HL-60/S4 (cell line): ENCODE results near the gene TPSAB1.
"Not testable (repeated sequence)": the region's sequence is repeated elsewhere in the genome, so short reads cannot be mapped to it uniquely, and the experiment has no call there.

Experiments
- in situ Hi-C: fragments of 300-500 bp; cut with MboI; formaldehyde crosslinking; loops from 2 replicates; pipeline ENCODE4 v1.14.3; 2022; ENCODE audit warnings: low sequenced_read_pairs

TPSAB1 gene

DNA sequence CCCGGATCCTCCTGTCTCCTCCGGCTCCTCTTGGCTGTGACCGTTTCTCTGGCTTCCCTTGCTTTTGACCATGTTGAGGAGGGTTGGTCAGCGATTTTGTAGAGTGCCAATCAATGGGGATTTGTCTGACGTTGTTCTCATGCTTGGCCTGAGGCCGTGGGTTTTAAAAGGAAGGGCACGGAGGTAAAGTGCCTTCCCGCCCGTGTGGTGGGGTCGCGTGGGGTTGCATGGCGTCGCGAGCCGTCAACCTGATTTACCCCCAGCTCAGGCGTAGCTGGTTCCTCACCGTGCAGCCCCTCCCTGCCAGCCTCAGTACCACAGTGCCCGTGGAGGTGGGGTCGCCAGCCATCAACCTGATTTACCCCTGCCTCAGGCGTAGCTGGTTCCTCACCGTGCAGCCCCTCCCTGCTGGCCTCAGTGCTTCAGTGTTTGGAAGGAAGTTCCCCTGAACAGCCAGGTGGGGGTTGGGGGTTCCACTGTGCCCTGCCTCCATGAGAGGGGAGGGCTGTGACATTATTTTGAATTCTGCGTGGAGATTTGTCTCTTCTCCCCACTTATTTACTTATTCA lies 5.0 kb downstream of the TPSAB1 start:
- in situ Hi-C loops, result no loop called here

DNA sequence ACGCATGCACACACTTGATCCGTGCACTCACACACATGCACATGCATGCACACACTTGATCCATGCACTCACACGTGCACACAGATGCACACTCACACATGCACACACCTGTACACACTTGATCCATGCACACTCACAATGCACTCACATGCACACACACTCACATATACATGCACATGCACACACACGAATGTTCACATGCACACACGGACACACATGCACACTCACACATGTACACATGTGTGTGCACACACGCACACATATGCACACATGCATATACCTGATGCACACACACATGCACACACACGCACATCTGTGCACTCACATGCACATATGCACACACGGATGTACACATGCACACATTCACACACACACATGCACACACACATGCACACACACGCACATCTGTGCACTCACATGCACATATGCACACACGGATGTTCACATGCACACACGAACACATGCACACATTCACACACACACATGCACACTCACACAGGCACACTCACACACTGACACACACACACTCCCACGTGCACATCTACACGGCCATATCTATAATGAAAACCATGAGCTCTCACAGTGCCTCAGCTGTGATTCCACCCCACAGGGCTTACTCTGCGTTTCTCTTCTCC lies 7.5 kb downstream of the TPSAB1 start:
- in situ Hi-C loops, result not testable (repeated sequence)

DNA sequence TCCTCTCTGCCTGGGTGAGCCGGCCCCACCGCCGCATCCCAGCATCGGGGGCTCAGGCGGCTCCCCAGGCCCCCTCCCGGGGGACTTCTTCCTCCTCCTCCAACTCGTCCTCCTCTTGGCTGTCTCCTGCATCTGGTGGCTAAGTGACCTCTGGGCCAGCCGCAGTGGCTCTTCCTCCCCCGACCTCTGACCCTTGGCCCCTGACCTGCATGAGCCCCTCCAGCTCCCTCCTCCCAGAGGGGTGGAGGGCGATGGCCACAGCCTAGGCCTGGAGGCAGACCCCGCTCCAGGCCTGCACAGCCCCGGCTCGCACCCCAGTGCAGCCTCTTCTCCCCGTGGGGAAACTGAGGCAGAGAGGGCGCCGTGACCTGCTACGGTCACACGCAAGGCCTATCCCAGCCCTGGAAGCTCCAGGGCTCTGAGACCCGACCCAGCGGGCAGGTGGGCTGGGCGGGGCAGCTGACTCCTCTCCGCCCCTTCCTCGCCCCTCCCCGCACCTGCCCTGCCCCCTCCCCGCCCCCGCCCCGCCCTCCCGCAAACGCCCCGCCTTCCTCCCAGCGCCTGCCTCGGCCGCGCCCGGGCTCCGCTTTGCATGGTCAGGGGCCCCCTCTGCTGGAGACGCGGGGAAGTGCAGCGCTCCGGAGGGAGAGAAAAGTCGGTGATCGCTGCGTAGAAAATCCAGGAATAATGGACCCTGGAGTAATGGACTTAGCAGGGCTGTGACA lies 8.7 kb downstream of the TPSAB1 start:
- in situ Hi-C loops, result not testable (repeated sequence)

DNA sequence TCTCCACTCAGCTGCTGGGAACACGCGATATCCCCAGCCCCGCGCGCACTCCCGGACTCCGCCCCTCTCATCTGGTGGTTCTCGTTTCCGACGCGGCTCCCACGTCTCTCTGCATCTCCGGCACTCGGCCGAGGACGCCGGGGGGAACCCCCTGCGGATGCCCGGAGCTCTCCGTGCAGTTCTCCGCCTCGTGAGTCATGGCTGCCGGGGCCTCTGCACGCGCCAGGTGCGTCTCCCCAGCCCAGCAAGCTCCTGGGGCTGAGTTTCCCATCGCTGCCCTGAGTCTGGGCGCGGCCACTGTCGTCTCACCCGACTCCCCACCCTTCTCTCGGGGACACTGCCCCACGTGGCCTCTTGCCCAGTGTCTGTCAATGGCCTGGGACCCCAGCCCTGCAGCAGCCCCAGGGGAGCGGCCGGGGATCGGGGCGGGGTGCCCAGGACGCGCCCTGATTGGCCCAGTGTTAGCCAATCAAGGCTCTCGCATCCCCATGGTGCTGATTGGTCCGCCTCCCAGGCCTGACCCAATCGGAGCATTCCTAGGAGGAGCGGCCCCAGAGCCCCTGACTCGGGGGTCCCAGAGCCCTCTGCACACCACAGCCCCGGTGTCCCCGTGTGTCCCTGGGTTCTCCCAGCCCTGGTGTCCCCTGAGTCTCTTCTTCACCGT lies 13.3 kb downstream of the TPSAB1 start:
- in situ Hi-C loops, result not testable (repeated sequence)

DNA sequence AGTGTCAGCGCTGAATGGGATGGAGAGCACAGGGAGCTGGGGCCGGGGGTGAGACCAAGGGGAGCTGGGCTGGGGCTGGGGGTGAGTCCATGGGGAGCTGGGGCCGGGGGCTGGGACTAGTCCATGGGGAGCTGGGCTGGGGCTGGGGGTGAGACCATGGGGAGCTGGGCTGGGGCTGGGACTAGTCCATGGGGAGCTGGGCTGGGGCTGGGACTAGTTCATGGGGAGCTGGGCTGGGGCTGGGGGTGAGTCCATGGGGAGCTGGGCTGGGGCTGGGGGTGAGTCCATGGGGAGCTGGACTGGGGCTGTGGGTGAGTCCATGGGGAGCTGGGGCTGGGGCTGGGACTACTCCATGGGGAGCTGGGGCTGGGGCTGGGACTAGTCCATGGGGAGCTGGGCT lies 14.3 kb downstream of the TPSAB1 start:
- in situ Hi-C loops, result not testable (repeated sequence)

DNA sequence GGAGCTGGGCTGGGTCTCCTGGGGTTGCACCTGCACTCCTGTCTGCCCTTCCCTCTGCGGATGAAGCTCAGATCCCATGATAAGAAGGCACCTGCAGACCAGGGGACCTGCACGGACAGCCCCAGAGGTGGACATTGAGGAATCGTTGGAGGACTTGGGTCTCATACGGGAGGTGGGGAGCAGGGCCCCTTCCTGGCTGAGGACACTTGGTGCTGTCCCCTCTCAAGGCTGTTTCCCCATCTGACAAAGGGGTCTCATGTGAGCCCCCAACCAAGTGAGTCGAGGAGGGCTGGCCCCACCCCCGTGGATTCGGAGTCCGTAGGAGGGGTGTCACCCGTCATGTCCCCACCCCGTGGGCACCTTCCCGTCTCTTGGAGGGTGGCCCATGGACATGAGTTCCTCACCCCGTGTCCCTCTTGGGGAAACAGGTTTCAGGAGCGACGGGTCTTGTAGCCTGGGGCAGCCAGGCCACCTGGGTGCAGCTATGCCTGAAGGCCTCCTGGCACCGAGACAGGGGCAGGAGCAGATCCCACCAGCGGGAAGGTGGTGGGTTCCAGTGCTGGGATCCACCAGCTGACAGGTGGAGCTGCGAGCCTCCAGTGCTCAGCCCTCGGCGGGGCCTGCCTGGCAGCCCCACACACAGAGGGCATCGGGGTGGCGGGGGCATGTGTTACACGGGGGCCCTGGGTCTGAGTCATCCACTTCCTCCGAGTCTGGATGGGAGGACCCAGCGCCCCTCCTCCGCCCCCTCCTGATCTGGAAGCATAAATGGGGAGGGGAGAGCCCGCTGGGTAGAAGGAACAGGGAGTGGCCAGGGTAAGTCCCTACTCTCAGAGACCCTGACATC lies 15.0 kb downstream of the TPSAB1 start, which contains the start of gene TPSD1:
Gene TPSD1 (plus strand): TSS at position 794 of the 847 bp plus-strand sequence. CDS start 212 bp downstream, outside the sequence.
- in situ Hi-C loops, result not testable (repeated sequence)

DNA sequence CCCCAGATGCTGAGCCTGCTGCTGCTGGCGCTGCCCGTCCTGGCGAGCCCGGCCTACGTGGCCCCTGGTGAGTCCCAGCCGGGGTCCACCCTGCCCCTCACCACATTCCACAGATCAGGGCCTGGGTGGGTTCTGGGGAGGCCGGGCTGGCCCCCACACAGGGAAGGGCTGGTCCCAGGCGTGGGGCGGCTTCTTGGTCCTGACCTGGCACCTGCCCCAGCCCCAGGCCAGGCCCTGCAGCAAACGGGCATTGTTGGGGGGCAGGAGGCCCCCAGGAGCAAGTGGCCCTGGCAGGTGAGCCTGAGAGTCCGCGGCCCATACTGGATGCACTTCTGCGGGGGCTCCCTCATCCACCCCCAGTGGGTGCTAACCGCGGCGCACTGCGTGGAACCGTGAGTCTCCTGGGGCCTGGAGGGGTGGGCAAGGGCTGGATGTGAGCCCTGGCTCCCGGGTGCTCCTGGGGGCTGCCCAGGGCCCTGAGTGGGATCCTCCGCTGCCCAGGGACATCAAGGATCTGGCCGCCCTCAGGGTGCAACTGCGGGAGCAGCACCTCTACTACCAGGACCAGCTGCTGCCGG lies 15.9 kb downstream of the TPSAB1 start:
- in situ Hi-C loops, result not testable (repeated sequence)

DNA sequence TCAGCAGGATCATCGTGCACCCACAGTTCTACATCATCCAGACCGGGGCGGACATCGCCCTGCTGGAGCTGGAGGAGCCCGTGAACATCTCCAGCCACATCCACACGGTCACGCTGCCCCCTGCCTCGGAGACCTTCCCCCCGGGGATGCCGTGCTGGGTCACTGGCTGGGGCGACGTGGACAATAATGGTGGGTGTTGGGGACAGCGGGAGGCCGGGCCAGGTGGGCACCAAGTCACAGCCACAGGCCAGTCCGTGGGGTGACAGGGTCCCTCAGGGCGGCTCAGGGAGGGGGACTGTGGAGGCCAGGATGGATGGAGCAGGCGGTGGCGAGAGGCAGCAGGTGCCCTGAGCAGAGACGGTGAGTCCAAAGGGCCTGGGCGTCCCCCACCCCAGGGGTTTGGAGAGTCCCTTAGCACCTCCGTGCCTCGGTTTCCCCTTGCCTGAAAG lies 16.4 kb downstream of the TPSAB1 start:
- in situ Hi-C loops, result no loop called here

DNA sequence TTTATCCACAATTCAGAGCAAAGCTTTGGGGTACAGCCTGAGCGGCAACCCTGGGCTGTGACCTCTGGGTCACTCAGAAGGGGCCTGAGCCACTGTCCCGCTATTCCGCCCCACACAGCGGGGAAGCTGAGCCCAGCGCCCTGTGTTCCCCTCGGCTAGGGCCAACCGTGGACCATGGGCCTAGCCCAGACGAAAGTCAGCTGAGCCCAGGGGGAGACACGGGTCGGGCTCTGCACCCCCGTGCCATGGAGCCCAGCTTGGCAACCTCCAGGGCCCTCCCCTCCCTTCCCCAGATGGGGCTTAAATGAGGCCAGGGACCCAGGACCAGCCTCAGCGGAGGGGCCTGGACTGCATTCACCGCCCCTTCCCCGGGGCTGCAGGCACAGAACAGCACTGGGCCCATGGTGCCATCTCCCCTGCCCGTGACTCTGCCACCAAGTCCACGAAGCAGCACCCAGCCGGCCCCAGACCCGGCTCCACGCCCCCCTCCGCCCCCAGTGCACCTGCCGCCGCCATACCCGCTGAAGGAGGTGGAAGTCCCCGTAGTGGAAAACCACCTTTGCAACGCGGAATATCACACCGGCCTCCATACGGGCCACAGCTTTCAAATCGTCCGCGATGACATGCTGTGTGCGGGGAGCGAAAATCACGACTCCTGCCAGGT lies 17.2 kb downstream of the TPSAB1 start:
- in situ Hi-C loops, result no loop called here

DNA sequence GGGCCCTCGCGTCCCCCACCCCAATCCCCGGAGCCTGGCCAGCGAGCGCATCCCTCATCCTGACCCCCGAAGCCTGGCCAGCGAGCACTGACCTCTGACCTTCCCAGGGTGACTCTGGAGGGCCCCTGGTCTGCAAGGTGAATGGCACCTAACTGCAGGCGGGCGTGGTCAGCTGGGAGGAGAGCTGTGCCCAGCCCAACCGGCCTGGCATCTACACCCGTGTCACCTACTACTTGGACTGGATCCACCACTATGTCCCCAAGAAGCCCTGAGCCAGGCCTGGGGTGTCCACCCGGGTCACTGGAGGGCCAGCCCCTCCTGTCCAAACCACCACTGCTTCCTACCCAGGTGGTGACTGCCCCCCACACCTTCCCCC lies 17.7 kb downstream of the TPSAB1 start:
- in situ Hi-C loops, result no loop called here

DNA sequence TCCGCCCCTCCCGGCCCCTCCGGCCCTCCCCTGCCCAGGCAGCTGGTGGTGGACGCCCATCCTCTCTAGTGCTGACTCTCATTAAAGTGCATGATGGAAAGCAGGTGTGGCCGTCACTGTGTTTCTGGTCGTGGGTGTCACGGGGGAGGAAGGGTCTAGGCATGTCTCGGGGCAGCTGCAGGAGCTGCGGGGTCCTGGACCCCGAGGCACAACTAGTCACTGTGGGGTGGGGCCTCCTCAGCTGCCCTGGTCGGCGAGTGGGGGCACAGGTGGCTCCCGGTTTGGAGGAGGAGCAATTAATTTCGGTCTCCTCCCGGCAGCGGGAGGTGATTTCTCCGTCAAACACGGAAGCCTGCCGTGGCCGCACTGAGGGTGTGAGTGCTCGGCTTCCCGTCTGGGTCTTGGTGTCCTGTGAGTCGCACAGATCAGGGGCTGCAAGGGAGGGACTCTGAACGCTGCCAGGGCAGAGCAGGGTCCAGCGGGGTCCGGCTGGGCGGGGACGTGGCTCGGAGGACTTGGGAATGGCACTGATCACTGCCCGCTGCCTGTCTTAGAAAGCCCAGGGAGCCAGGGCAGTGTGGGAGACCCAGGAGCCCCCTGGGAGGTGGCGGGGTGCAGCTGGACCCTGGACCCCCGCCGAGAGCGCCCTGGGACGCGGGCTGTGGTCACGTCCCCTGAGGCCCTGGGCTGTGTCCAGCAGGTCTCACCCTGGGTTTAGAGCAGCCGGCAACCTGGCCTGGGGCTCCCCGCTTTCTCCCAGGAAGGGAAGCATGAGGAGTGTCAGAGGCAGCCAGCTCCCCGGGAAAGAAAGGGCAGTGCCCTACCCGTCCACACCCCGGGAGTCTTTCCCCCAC lies 18.6 kb downstream of the TPSAB1 start:
- in situ Hi-C loops, result no loop called here

DNA sequence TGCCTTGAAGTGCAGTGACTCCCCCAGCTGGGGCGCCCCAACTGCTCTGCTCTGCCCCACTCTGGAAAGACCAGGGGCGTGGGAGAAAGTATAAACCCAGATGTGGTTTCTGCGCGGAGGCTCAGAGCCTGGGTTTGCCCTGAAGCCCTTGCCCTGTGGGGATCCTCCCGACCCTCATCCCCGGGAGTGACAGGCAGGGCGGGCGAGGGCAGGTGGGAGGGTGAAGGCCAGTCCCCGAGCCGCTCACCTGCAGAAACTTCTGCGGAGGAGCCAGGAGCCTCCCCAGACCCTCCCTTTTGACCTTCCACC lies 19.2 kb downstream of the TPSAB1 start:
- in situ Hi-C loops, result no loop called here

DNA sequence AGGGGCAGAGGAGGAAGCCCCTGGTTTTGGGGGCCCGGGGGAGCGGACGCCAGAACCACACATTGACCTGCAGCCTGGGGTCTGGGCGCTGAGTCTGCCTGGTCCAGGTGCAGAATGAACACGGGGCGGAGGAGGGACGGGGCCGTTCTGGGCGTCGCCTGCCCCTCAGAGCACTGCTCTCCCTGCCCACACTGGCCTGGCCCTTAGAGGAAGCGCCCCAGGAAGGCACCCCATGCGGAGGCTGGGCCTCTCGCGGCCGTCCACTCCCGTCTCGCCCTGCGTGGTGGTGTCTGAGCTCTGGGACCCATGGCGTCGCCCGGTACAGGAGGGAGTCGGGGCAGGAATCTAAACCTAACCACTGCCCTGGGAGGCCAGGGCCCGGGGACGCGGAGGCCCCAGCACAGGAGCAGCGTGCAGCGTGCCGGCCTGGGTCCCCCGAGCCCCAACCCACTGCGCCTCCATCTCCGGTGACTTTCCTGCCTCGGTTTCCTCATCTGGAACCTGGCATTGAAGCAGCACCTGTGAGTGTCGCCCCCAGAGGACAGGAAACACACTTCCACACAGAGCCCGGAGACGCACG lies 19.7 kb downstream of the TPSAB1 start:
- in situ Hi-C loops, result no loop called here

DNA sequence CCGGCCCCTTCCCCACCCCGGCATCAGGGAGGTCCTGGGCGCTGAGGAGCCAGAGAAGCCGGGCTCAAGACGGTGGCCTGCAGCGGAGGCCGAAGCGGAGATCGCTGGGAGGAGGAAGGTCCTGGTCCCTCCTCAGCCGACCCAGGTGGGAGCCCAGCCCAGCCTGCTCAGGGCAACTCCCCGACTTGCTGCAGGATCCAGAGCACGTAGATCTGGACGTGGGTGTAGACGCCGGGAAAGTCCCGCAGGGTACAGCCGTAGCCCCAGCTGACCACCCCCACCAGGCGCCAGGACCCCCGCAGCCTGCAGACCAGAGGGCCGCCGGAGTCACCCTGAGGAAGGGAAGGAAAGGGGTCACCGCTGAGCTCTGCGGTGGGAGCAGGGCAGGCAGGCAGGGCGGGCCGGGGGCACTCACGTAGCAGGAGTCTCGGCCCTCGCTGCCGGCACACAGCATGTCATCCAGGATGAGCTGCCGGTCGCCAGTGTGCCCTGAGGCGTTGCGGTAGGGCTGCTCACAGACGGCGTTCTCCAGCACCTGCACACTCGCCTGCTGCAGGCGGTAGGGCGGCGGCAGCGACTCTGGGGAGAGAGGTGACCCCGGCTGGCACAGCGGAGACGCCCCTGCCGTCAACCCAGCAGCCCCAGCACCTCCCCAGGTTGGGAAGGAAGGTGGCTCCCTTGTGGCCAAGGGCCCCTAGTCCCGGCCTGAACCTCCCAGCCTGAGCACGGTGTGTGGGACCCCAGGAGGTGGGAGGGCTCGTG lies 20.8 kb downstream of the TPSAB1 start:
- in situ Hi-C loops, result no loop called here

DNA sequence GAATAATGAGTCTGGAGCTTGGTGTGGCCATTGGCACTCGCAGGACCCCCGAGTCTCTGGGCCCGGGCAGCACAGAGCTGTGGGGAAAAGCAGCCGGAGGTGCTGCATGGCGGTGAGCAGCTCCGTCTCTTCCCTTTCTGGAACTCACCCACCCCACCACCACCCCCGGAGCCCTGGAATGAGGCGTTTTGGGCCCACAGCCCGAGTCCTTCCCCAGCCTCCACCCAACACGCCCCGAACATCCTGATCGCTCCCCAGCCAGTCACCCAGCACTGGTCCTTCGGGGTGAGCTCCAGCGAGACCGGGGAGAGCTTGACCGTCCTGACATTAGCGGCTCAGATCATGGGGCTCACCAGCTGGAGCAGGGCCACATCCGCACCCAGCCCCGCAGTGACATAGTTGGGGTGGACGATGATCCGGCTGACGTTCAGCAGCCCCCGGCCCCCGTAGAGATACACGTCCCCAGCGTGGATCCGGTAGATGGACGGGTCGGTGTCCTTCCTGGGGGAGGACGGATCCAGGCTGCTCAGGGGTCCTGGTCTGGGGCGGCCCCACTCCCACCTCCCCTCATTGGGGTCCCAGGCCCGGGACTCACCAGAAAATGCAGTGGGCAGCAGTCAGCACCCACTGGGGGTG lies 21.8 kb downstream of the TPSAB1 start:
- in situ Hi-C loops, result no loop called here

DNA sequence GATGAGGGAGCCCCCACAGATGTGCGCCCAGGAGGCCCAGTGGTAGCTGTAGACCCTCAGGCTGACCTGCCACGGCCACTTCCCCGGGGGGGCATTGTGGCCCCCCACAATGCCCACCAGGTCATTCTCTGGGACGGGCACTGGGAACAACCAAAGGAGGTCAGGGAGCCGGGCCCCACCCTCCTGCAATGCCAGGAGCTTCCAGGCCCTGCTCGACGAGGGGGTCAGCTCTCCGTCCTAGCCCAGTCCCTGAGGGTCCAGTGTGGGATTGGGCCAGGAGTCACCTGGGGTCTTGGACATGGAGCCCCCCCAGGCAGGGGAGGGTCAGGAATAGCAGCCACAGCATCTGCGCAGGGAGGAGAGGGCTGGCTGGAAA lies 22.3 kb downstream of the TPSAB1 start:
- in situ Hi-C loops, result no loop called here

DNA sequence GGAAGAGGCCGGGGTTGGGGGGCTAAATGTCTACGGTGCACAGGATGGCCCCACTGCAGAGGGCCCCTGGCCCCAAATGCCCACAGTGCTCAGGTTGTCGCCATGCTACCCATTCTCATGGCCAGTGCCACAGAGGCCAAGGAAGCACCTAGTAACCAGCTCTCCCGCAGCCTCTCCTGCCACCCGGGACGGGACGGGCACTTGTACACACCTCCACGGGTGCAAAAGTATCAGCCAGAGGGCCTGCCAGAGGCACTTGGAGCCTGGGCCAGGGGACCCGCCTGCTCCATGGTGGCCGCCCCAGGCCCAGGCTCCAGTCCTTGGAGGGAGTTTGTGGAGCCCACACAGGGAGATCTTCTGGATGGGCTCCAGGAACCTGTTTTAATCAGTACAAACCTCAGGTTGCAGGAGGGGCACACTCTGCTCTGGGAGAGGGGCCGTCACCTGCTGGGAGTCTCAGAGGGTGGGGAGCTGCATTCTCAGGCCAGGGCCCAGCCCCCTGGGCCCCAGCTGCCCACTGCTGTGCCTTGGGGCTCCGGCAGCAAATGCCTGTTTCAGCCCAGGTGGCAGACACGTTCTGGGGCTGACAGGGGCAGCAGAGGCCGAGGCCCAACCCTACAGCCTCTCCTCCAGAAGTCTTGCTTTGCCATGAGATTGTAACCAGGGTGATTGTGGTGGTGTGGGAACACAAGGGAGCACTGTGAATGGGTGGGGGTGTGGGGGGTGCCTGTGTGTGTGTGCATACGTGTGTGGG lies 23.3 kb downstream of the TPSAB1 start:
- in situ Hi-C loops, result no loop called here
